Measurements from ENCODE around the gene SYK.
"Not testable (repeated sequence)": the region's sequence is repeated elsewhere in the genome, so short reads cannot be mapped to it uniquely, and the experiment has no call there.

SYK gene

DNA sequence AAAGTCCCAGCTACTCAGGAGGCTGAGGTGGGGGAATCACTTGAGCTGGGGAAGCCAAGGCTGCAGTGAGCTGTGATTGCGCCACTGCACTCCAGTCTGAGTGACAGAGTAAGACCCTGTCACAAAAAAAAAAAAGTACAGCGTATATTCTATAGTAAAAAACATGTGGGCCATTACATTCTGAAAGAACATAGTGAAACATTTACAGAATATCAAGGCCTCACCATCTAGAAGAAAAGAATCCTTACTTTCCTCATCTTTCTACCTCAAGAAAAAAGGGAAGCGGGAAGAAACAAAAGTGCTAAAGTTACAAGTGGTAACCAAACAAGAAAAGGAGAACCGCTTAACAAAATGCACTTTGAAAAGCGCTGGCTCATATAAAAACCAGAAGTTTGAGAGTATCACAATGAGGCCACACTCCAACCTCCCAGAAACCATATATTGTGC, 5.7 kb upstream of the SYK start:
- DNase-seq (ENCODE audit: low spot score): no peak

DNA sequence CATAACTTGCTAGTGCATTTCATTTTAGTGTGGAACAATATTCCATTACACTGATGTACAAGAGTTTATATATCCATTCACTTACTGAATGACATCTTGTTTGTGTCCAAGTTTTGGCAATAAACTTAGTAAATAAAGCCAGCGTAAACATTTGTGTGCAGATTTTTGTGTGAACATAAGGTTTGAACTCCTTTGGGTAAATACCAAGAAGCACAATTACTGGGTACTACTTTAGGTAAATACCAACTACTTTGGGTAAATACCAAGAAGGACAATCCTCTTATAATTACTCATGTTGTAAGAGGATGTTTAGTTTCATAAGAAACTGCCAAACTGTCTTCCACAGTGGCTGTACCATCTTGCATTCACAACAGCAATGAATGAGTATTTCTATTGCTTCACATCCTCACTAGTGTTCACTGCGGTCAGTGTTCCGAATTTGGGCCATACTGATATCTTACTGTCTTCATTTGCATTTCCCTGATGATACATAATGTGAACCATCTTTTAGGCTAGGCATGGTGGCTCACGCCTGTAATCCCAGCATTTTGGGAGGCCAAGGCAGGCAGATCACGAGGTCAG, 2.3 kb upstream of the SYK start:
- DNase-seq (ENCODE audit: low spot score): no peak

- no peak for DNase-seq (ENCODE audit: low spot score)
Observed at GRCh38 chr9:90801973-90802322, 329 bp downstream of the SYK start.

- no peak for DNase-seq (ENCODE audit: low spot score)
Observed at GRCh38 chr9:90802386-90802985, 867 bp downstream of the SYK start.

GRCh38 chr9:90803860-90804593, 2.4 kb downstream of the SYK start:
- no peak for DNase-seq (ENCODE audit: low spot score)

DNA sequence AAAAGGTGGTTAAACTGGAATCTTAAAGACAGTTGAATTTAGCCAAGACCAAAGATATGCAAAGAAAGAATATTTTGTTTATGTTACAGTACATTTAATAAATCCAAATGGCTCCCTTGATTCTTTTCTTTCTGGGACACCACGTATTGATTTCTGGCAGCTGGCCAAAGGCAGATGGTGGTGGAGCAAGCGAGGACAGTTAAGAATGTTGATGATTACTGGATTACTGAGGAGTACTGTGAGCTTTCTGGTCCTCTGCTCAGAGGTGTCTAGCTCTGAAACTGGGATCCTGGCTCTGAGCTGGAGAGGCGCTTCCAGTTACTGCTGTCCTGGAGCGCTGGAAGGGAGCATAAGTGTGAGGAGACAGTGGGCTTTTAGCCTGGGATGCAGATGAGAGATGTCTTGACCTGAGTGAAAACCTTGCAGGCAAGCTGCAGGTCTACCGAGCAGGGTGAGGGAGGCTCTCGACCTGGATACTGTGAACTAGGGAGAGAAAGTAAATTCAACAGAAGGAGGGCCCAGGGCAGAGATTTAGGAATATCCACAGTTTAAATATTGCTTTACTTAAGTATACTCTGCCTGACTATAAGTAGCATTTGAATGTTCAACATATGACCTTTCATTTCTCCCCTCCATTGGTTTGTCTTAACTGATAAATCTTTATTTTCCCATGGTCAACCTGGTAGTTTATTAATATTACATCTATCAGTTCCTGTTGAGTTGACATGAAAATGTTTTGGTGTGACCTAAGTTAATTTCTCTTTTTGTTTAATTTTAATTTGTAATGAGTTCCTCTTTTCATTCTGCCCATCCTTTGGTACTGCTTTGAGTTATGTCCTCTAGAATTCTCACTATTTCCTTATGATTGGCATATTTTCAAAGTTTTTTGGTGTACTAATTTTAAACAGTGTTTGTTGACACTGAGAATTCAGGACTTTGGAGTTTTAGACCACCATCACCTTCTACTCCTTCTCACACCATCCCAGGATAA, 3.7 kb downstream of the SYK start:
- DNase-seq (ENCODE audit: low spot score): no peak

GRCh38 chr9:90807006-90807405, 5.4 kb downstream of the SYK start:
- no peak for DNase-seq (ENCODE audit: low spot score)

DNA sequence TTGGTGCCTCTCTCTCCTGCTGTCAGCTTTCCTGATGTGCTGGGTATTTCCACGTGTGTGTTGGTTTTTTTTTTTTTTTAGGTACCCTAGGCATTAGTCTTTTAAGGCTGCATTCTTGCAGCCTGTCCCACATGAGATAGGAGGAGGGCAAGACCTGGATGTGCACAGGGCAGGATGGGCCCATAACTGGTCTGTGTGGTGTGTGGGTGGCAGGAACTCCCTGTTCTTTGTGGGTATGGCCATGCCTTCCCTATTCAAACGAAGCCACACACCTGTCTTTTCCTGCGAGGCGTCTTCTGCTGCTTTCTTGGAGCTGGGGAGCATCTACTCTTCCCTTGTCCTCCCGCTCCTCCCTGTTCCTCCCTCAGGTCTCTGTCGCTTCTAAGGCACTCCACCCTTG, 6.8 kb downstream of the SYK start:
- no peak for DNase-seq (ENCODE audit: low spot score)

GRCh38 chr9:90808890-90809685, 7.5 kb downstream of the SYK start:
- no peak for DNase-seq (ENCODE audit: low spot score)

GRCh38 chr9:90810691-90811090, 9.1 kb downstream of the SYK start:
- DNase-seq (ENCODE audit: low spot score): no peak

DNA sequence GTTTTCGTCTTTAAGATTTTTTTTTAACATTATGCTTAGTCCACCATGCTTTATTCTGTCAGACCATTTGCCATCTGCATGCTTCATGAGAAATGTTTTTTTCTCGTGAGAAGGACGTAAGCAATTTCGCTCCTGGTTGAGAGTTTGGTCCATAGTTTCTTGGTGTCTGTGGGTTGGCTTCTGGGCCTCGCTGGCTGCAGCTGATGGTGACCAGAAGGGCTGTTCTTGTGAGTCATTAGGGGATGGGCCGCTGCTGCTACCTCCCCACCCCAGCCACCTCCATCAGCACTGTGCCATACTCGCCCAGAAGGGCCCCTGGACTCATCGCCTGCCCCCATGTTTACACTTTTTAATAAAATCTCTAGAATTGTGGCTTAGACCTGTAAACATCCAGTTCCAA, 11.4 kb downstream of the SYK start:
- DNase-seq (ENCODE audit: low spot score): no peak

- DNase-seq (ENCODE audit: low spot score): no peak
Observed at GRCh38 chr9:90813523-90813922, 11.9 kb downstream of the SYK start.

GRCh38 chr9:90814355-90814754, 12.7 kb downstream of the SYK start:
- DNase-seq (ENCODE audit: low spot score): no peak

- DNase-seq (ENCODE audit: low spot score): no peak
Observed at GRCh38 chr9:90815183-90815943, 13.7 kb downstream of the SYK start.

- DNase-seq (ENCODE audit: low spot score): no peak
Observed at GRCh38 chr9:90815944-90816357, 14.3 kb downstream of the SYK start.

DNA sequence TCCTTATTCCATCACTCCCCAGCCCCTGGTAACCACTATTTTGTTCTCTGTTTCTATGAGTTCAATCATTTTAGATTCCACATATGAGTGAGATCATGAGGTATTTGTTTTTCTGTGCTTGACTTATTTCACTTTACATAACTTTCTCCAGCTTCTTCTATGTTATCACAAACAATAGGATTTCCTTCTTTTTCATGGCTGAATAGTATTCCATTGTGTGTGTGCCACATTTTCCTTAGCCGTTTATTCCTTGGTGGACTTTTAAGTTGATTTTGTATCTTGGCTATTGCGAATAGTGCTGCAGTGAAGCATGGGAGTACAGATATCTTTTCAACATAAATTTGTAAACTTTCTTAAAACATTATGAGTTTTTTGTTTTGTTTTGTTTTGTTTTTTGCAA, 15.1 kb downstream of the SYK start:
- no peak for DNase-seq (ENCODE audit: low spot score)

GRCh38 chr9:90818279-90818678, 16.7 kb downstream of the SYK start:
- DNase-seq (ENCODE audit: low spot score): no peak

DNA sequence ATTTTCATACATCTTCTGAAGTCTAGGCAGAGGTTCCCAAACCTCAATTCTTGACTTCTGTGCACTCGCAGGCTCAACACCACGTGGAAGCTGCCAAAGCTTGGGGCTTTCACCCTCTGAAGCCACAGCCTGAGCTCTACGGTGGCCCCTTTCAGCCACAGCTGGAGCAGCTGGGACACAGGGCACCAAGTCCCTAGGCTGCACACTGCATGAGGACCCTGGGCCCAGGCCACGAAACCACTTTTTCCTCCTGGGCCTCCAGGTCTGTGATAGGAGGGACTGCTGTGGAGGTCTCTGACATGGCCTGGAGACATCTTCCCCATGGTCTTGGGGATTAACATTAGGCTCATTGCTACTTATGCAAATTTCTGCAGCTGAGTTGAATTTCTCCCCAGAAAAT, 18.8 kb downstream of the SYK start:
- DNase-seq (ENCODE audit: low spot score): not testable (repeated sequence)

- DNase-seq (ENCODE audit: low spot score): not testable (repeated sequence)
Observed at GRCh38 chr9:90821236-90821635, 19.6 kb downstream of the SYK start.

DNA sequence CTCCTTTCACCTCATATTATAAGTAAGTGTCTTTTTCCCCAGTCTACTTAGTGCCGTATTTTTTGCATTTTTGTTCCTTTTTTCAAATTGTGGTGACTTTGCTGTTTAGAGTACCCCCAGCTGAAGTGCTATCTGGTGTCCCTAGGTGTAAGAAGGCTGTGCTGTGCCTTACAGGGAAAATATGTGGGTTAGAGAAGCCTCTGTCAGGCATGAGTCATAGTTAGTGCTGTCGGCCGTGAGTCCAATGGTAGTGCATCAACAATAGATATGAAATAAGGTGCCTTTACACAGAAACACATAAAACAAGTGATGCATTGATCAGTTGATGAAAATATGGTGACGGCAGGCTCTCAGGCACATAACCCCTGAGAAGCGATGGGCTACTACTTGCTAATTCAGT, 20.1 kb downstream of the SYK start:
- no peak for DNase-seq (ENCODE audit: low spot score)

DNA sequence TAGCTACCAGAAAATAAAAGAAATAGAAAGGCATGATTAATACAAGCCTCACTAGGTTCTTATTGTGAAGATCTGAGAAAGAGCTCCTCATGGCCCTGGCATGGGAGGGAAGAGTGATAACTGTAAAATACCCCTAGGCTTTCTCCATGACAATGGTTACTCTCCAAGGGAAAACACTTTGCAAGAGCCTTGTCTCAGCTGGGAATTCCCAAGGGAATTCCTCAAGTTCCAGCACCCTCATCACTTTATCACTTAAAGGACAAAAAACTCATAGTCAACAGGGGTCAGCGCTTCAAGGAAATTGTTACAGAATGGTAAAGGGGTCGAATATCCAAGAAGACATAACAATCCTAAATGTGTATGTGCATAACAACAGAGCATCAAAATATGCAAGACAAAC, 21.2 kb downstream of the SYK start:
- no peak for DNase-seq (ENCODE audit: low spot score)

All from HuH-7 (cell line).